Measurements from ENCODE around the gene ZNF143.

ZNF143 gene

GRCh38 chr11:9490376-9490775 is 29.6 kb downstream of the ZNF143 start:
- Histone ChIP-seq H3K4me3 (ENCODE audit: low read depth, low read length) (no peak overlapping the region), H3K27me3 (ENCODE audit: insufficient read depth, low read depth, severe bottlenecking) (no peaks in the 10 kb centered on the region), H3K27ac (no peak overlapping the region), H3K36me3 (peaks cover 17% of the 10 kb centered on the region), H3K9me3 (ENCODE audit: severe bottlenecking) (no peaks in the 10 kb centered on the region)
- DNase-seq: no peak
- TF ChIP-seq, protein P1, sequence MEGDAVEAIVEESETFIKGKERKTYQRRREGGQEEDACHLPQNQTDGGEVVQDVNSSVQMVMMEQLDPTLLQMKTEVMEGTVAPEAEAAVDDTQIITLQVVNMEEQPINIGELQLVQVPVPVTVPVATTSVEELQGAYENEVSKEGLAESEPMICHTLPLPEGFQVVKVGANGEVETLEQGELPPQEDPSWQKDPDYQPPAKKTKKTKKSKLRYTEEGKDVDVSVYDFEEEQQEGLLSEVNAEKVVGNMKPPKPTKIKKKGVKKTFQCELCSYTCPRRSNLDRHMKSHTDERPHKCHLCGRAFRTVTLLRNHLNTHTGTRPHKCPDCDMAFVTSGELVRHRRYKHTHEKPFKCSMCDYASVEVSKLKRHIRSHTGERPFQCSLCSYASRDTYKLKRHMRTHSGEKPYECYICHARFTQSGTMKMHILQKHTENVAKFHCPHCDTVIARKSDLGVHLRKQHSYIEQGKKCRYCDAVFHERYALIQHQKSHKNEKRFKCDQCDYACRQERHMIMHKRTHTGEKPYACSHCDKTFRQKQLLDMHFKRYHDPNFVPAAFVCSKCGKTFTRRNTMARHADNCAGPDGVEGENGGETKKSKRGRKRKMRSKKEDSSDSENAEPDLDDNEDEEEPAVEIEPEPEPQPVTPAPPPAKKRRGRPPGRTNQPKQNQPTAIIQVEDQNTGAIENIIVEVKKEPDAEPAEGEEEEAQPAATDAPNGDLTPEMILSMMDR (IDR thresholded peaks at IDR 0.05; ENCODE audit: low read depth, low read length): no peak

- H3K27me3 ChIP-seq (ENCODE audit: insufficient read depth, low read depth, severe bottlenecking): no peaks in the 10 kb centered on the region
- H3K9me3 ChIP-seq (ENCODE audit: severe bottlenecking): no peaks in the 10 kb centered on the region
- TF ChIP-seq, protein P1 (IDR thresholded peaks at IDR 0.05; ENCODE audit: low read depth, low read length): no peak
- no peak overlapping the region for H3K27ac ChIP-seq
- H3K36me3 ChIP-seq: peaks cover 22% of the 10 kb centered on the region
- DNase-seq: no peak
- H3K4me3 ChIP-seq (ENCODE audit: low read depth, low read length): no peak overlapping the region
These were observed 32.7 kb downstream of the ZNF143 start for GRCh38 chr11:9493492-9493891.

GRCh38 chr11:9494316-9494715 is 33.5 kb downstream of the ZNF143 start:
- no peak for DNase-seq
- TF ChIP-seq, protein P1 (IDR thresholded peaks at IDR 0.05; ENCODE audit: low read depth, low read length): no peak
- Histone ChIP-seq H3K9me3 (ENCODE audit: severe bottlenecking) (no peaks in the 10 kb centered on the region), H3K27me3 (ENCODE audit: insufficient read depth, low read depth, severe bottlenecking) (no peaks in the 10 kb centered on the region), H3K36me3 (peaks cover 30% of the 10 kb centered on the region), H3K4me3 (ENCODE audit: low read depth, low read length) (no peak overlapping the region), H3K27ac (no peak overlapping the region)

GRCh38 chr11:9495803-9496514 is 35.1 kb downstream of the ZNF143 start:
- H3K27me3 ChIP-seq (ENCODE audit: insufficient read depth, low read depth, severe bottlenecking): no peaks in the 10 kb centered on the region
- no peak for DNase-seq
- no peak overlapping the region for H3K4me3 ChIP-seq (ENCODE audit: low read depth, low read length)
- no peaks in the 10 kb centered on the region for H3K9me3 ChIP-seq (ENCODE audit: severe bottlenecking)
- peaks cover 34% of the 10 kb centered on the region for H3K36me3 ChIP-seq
- H3K27ac ChIP-seq: no peak overlapping the region
- TF ChIP-seq, protein P1 (IDR thresholded peaks at IDR 0.05; ENCODE audit: low read depth, low read length): no peak

GRCh38 chr11:9498457-9499078 is 37.8 kb downstream of the ZNF143 start:
- Histone ChIP-seq H3K4me3 (ENCODE audit: low read depth, low read length) (no peak overlapping the region), H3K36me3 (peaks cover 34% of the 10 kb centered on the region), H3K27ac (no peak overlapping the region), H3K27me3 (ENCODE audit: insufficient read depth, low read depth, severe bottlenecking) (no peaks in the 10 kb centered on the region), H3K9me3 (ENCODE audit: severe bottlenecking) (no peaks in the 10 kb centered on the region)
- DNase-seq: no peak
- TF ChIP-seq, protein P1 (IDR thresholded peaks at IDR 0.05; ENCODE audit: low read depth, low read length): no peak
